Measurements from ENCODE around the gene NUP133.

The NUP133 gene

DNA sequence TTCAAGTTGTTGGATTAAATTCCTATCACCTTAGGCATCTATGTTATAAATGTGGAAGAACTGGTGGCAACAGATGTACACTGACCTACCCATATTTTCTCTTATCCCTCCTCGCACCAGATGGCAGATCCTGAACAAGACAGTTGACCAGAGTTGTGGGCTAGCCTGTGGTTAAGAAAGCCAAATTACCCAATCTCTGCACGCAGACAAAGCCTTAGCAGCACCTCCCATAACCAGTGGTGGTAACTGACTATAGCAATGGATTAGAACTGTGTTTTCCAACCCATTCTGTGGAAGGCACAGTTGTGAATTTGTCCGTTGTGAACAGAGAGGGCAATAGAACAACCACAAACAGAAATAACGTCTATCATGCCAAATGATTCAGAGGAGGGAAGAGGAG, 29.8 kb upstream of the NUP133 start:
- Histone ChIP-seq H3K36me3 (ENCODE audit: control insufficient read depth in 2 of 2, insufficient read depth in 1 of 2, low read length in 2 of 2) (peaks cover 79 to 89% of the 10 kb centered on the region in 2 experiments), H3K4me1 (ENCODE audit: control insufficient read depth, insufficient read depth, low read length) (no peaks in the 10 kb centered on the region), H3K4me3 (ENCODE audit: low read depth, low read length) (no peak overlapping the region), H3K9me3 (ENCODE audit: control insufficient read depth, insufficient read depth, low read depth, low read length) (no peaks in the 10 kb centered on the region), H3K27ac (ENCODE audit: extremely low read depth, low read depth, low read length) (no peak overlapping the region)
- TF ChIP-seq, protein P1, sequence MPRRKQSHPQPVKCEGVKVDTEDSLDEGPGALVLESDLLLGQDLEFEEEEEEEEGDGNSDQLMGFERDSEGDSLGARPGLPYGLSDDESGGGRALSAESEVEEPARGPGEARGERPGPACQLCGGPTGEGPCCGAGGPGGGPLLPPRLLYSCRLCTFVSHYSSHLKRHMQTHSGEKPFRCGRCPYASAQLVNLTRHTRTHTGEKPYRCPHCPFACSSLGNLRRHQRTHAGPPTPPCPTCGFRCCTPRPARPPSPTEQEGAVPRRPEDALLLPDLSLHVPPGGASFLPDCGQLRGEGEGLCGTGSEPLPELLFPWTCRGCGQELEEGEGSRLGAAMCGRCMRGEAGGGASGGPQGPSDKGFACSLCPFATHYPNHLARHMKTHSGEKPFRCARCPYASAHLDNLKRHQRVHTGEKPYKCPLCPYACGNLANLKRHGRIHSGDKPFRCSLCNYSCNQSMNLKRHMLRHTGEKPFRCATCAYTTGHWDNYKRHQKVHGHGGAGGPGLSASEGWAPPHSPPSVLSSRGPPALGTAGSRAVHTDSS (tag by site-specific recombination; IDR thresholded peaks at IDR 0.05) = no peak
- TF ChIP-seq FEZF1 (tag by site-specific recombination; IDR thresholded peaks at IDR 0.05) = no peak
- TF ChIP-seq ZNF155 (tag by site-specific recombination; IDR thresholded peaks at IDR 0.05) = no peak
- no peak for TF ChIP-seq ZNF580 (tag by site-specific recombination; IDR thresholded peaks at IDR 0.05)
- no peak for TF ChIP-seq ZFP41 (tag by site-specific recombination; IDR thresholded peaks at IDR 0.05; ENCODE audit: borderline replicate concordance)
- no peak for TF ChIP-seq ZNF777 (tag by site-specific recombination; IDR thresholded peaks at IDR 0.05; ENCODE audit: borderline replicate concordance)
- TF ChIP-seq, protein P2, sequence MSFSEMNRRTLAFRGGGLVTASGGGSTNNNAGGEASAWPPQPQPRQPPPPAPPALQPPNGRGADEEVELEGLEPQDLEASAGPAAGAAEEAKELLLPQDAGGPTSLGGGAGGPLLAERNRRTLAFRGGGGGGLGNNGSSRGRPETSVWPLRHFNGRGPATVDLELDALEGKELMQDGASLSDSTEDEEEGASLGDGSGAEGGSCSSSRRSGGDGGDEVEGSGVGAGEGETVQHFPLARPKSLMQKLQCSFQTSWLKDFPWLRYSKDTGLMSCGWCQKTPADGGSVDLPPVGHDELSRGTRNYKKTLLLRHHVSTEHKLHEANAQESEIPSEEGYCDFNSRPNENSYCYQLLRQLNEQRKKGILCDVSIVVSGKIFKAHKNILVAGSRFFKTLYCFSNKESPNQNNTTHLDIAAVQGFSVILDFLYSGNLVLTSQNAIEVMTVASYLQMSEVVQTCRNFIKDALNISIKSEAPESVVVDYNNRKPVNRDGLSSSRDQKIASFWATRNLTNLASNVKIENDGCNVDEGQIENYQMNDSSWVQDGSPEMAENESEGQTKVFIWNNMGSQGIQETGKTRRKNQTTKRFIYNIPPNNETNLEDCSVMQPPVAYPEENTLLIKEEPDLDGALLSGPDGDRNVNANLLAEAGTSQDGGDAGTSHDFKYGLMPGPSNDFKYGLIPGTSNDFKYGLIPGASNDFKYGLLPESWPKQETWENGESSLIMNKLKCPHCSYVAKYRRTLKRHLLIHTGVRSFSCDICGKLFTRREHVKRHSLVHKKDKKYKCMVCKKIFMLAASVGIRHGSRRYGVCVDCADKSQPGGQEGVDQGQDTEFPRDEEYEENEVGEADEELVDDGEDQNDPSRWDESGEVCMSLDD (tag by site-specific recombination; IDR thresholded peaks at IDR 0.05) = no peak
- TF ChIP-seq KLF8 (tag by site-specific recombination; IDR thresholded peaks at IDR 0.05) = no peak
- TF ChIP-seq ZBTB26 (tag by site-specific recombination; optimal IDR thresholded peaks at IDR 0.05) = no peak
- TF ChIP-seq ZNF140 (tag by site-specific recombination; IDR thresholded peaks at IDR 0.05) = no peak
- no peak for TF ChIP-seq ZNF514 (tag by site-specific recombination; IDR thresholded peaks at IDR 0.05)
- no peak for TF ChIP-seq ZNF132 (tag by site-specific recombination; IDR thresholded peaks at IDR 0.05; ENCODE audit: borderline replicate concordance)
- ChIA-PET POLR2A (no interaction called here), CTCF (no interaction called here)

- Histone ChIP-seq H3K4me1 (ENCODE audit: control insufficient read depth, insufficient read depth, low read length) (no peaks in the 10 kb centered on the region), H3K27ac (ENCODE audit: extremely low read depth, low read depth, low read length) (no peak overlapping the region), H3K36me3 (ENCODE audit: control insufficient read depth in 2 of 2, insufficient read depth in 1 of 2, low read length in 2 of 2) (peaks cover 83 to 88% of the 10 kb centered on the region in 2 experiments), H3K9me3 (ENCODE audit: control insufficient read depth, insufficient read depth, low read depth, low read length) (no peaks in the 10 kb centered on the region), H3K4me3 (ENCODE audit: low read depth, low read length) (no peak overlapping the region)
- ChIA-PET POLR2A (interaction anchor here (0.7 to 1.1 kb wide), 3 partner anchors 28 to 315 kb away, joined by 3 read pairs; partner anchors contain the start of gene NUP133), CTCF (interaction anchor here (0.6 to 1.5 kb wide), 6 partner anchors 22 to 563 kb away, joined by 3 to 10 read pairs (median 6); no protein-coding TSS in a partner anchor)
- TF ChIP-seq ZBTB7A (tag by site-specific recombination; IDR thresholded peaks at IDR 0.05; ENCODE audit: low read depth) (no peak), ZNF707 (tag by site-specific recombination; IDR thresholded peaks at IDR 0.05) (no peak), ZNF580 (tag by site-specific recombination; IDR thresholded peaks at IDR 0.05) (no peak), GFI1B (tag by site-specific recombination; IDR thresholded peaks at IDR 0.05) (no peak)
- TF ChIP-seq, protein P3, sequence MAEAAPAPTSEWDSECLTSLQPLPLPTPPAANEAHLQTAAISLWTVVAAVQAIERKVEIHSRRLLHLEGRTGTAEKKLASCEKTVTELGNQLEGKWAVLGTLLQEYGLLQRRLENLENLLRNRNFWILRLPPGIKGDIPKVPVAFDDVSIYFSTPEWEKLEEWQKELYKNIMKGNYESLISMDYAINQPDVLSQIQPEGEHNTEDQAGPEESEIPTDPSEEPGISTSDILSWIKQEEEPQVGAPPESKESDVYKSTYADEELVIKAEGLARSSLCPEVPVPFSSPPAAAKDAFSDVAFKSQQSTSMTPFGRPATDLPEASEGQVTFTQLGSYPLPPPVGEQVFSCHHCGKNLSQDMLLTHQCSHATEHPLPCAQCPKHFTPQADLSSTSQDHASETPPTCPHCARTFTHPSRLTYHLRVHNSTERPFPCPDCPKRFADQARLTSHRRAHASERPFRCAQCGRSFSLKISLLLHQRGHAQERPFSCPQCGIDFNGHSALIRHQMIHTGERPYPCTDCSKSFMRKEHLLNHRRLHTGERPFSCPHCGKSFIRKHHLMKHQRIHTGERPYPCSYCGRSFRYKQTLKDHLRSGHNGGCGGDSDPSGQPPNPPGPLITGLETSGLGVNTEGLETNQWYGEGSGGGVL (tag by site-specific recombination; IDR thresholded peaks at IDR 0.05) = no peak
- TF ChIP-seq, protein P4, sequence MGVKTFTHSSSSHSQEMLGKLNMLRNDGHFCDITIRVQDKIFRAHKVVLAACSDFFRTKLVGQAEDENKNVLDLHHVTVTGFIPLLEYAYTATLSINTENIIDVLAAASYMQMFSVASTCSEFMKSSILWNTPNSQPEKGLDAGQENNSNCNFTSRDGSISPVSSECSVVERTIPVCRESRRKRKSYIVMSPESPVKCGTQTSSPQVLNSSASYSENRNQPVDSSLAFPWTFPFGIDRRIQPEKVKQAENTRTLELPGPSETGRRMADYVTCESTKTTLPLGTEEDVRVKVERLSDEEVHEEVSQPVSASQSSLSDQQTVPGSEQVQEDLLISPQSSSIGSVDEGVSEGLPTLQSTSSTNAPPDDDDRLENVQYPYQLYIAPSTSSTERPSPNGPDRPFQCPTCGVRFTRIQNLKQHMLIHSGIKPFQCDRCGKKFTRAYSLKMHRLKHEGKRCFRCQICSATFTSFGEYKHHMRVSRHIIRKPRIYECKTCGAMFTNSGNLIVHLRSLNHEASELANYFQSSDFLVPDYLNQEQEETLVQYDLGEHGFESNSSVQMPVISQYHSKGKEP (tag by site-specific recombination; IDR thresholded peaks at IDR 0.05) = no peak
Measured at GRCh38 chr1:229536982-229537381, 28.8 kb upstream of the NUP133 start.
